SK-N-MC (cell line): ENCODE results near the gene FARSA.
"Not testable (repeated sequence)": the region's sequence is repeated elsewhere in the genome, so short reads cannot be mapped to it uniquely, and the experiment has no call there.

Source experiments
- DNase-seq: peaks from one replicate; pipeline ENCODE4 v3.0.0-alpha.2; 2011; ENCODE audit warnings: low read depth, low spot score
- H3K27ac ChIP-seq: fragments of 200-600 bp; sonication (generic); 2 replicates; pipeline ENCODE4 v1.5.1; 2016; ENCODE audit warnings: mixed run types
- H3K36me3 ChIP-seq: fragments of 200-600 bp; sonication (generic); 2 replicates; pipeline ENCODE4 v1.6.1; 2017; ENCODE audit warnings: antibody characterized with exemption, low read length, mixed read lengths; ENCODE audit not compliant: insufficient read depth
- H3K4me3 ChIP-seq: fragments of 200-600 bp; sonication (generic); 2 replicates; pipeline ENCODE4 v1.5.1; 2016
- H3K9ac ChIP-seq: fragments of 200-600 bp; sonication (generic); 2 replicates; pipeline ENCODE4 v1.8.0; 2017; ENCODE audit warnings: mixed run types, mixed read lengths; ENCODE audit not compliant: insufficient read length
- H3K9me3 ChIP-seq: fragments of 200-600 bp; sonication (generic); 2 replicates; pipeline ENCODE4 v1.6.1; 2017; ENCODE audit warnings: low read depth, mild to moderate bottlenecking, antibody characterized with exemption, low read length, moderate library complexity, mixed read lengths
- EZH2 ChIP-seq: fragments of 200-600 bp; sonication (generic); IDR thresholded peaks from one replicate; pipeline ENCODE4 v1.6.1; 2017; ENCODE audit warnings: antibody characterized with exemption
- FOXP2 ChIP-seq: optimal IDR thresholded peaks from 2 replicates; pipeline ENCODE3; 2011; ENCODE audit warnings: mild to moderate bottlenecking, moderate library complexity; ENCODE audit not compliant: insufficient read depth; ENCODE audit errors: extremely low read length, control extremely low read depth
- POLR2AphosphoS5 ChIP-seq: IDR thresholded peaks from 2 replicates; pipeline ENCODE4 v1.6.1; 2012; ENCODE audit warnings: mild to moderate bottlenecking, low read depth, low read length, borderline replicate concordance

FARSA gene

DNA sequence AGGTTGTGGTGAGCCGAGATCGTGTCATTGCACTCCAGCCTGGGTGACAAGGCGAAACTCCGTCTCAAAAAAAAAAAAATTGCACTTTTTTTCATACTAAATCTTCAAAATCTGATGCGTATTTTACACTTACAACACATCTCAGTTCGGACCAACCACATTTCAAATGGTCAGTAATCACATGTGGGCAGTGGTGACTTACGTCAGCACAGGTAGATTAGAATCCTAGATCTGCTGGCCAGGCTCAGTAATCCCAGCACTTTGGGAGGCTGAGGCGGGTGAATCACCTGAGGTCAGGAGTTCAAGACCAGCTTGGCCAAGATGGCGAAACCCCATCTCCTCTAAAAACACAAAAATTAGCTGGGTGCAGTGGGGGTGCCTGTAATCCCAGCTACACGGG, 1.6 kb upstream of the FARSA start:
- H3K4me3 ChIP-seq = no peak overlapping the region
- no peak overlapping the region for H3K9ac ChIP-seq
- TF ChIP-seq EZH2 (no peak), FOXP2 (no peak)
- H3K27ac ChIP-seq = no peak overlapping the region
- DNase-seq = no peak
- H3K36me3 ChIP-seq = peaks cover 24% of the 10 kb centered on the region
- no peaks in the 10 kb centered on the region for H3K9me3 ChIP-seq

DNA sequence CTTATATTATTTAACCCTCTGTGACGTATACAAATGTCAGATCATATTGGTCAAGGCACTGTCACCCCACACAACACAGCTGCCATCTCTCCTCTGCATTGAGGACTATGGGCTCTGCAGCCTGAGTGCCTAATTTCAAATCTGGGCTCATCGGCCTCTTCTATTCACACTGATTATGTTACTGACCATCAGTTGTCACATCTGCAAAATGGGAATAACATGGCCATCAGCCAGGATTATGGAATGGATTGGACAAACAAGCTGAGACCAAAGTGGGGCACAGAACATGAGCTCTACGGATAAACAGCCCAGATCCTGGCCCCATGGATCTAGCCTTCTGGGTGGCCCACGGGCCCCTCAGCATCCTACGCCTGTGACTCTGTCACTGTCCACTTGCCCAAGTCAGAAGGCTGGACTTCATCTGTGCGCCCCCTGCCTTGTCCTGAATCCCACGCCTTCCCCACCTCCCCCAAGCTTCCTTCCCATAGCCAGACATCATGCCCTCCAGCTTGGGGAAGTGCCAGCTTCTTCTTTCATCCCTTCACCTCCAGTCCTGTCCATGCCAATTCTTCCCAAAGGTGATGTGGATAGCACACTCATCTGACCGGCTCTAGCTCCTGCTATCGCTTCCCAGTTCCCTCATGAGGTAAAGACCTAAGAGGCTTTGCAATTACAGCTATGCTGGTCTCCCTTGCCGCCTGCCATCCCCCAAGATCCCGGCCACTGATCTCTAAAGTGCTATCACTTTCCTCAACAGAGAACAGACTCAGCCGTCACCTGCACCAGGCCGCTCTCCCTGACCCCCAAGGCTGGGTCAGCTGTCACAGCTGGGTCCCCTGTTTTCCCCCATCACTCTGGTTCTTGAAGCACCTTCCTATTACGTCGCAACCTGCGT, 872 bp downstream of the FARSA start:
- H3K27ac ChIP-seq = peak overlapping the region; percentile 53; the same call in 1 of the 2 replicates
- DNase-seq = no peak
- no peak for TF ChIP-seq EZH2
- peak overlapping the region; percentile 95 for H3K9ac ChIP-seq
- no peaks in the 10 kb centered on the region for H3K9me3 ChIP-seq
- peaks cover 35% of the 10 kb centered on the region for H3K36me3 ChIP-seq
- peak overlapping the region; percentile 100 for H3K4me3 ChIP-seq

- Histone ChIP-seq H3K27ac (no peak overlapping the region), H3K36me3 (peaks cover 48% of the 10 kb centered on the region), H3K9ac (no peak overlapping the region), H3K9me3 (no peaks in the 10 kb centered on the region), H3K4me3 (no peak overlapping the region)
- no peak for DNase-seq
- no peak for TF ChIP-seq FOXP2
- no peak for TF ChIP-seq POLR2AphosphoS5
- TF ChIP-seq EZH2 = no peak
These were observed 3.4 kb downstream of the FARSA start for GRCh38 chr19:12930002-12930645.

- no peak for TF ChIP-seq FOXP2
- no peak for TF ChIP-seq EZH2
- no peak for TF ChIP-seq POLR2AphosphoS5
- DNase-seq = no peak
- Histone ChIP-seq H3K9me3 (no peaks in the 10 kb centered on the region), H3K4me3 (no peak overlapping the region), H3K36me3 (peaks cover 60% of the 10 kb centered on the region), H3K9ac (no peak overlapping the region), H3K27ac (no peak overlapping the region)
These were observed 8.7 kb downstream of the FARSA start for GRCh38 chr19:12924621-12925310.

DNA sequence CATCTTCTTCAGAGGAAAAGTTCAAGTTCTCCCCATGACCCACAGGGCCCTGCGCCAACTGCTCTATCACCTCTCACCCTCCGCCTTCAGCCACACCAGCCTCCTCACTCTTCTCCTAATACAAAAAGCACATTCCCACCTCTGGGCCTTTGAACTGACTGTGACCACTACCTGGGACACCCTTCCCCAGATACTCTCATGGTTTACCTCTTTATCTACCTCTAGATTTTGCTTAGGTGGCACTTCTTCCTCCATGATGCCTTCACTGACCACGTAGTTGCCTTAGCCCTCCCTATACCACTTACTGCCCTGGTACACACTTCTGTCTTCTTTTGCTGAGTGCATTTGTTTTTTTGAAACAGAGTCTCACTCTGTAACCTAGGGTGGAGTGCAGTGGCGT, 10.6 kb downstream of the FARSA start:
- no peak overlapping the region for H3K9ac ChIP-seq
- no peak for TF ChIP-seq EZH2
- no peak for TF ChIP-seq POLR2AphosphoS5
- no peak for TF ChIP-seq FOXP2
- no peak overlapping the region for H3K27ac ChIP-seq
- H3K9me3 ChIP-seq = no peaks in the 10 kb centered on the region
- H3K4me3 ChIP-seq = no peak overlapping the region
- H3K36me3 ChIP-seq = peaks cover 43% of the 10 kb centered on the region
- no peak for DNase-seq

DNA sequence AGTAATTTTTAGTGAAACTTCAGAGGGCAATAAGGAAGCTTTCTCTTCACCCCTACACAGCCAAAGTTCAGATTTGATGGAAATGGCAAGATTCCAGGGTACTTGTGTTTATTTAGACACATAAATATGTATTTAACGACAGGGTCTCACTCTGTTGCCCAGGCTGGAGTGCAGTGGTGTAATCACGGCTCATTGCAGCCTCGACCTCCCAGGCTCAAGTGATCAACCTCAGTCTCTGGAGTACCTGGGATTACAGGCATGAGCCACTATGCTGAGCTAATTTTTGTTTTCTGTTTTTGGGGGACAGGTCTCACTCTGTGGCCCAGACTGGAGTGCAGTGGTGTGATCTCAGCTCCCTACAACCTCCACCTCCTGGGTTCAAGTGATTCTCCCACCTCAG, 12.5 kb downstream of the FARSA start:
- H3K36me3 ChIP-seq = peaks cover 29% of the 10 kb centered on the region
- TF ChIP-seq FOXP2 (no peak), EZH2 (no peak), POLR2AphosphoS5 (no peak)
- peak overlapping the region; percentile 80 for H3K27ac ChIP-seq
- no peak overlapping the region for H3K9ac ChIP-seq
- no peaks in the 10 kb centered on the region for H3K9me3 ChIP-seq
- H3K4me3 ChIP-seq = no peak overlapping the region
- no peak for DNase-seq

DNA sequence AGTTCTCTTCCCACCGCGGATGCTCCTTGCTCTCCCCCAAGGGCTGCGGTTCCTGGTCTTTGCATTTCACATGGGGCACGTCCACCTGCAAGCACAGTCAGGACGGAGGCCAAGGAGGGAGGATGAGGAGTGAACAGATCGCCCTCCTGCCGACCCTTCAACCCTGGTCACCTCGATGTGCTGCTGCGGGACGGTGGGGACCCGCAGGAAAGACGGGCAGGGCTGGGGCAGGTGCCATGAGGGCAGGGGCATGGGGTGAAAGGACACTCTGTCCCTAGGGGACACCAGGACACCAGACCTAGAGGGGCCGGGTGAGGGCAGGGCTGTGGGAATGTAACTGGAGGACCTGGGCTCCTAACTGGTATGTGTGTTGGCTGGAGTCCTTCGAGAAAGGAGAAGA, 15.3 kb downstream of the FARSA start:
- Histone ChIP-seq H3K9me3 (no peaks in the 10 kb centered on the region), H3K9ac (no peak overlapping the region), H3K27ac (no peak overlapping the region), H3K36me3 (peaks cover 11% of the 10 kb centered on the region), H3K4me3 (no peak overlapping the region)
- TF ChIP-seq FOXP2 = no peak
- TF ChIP-seq EZH2 = no peak
- TF ChIP-seq POLR2AphosphoS5 = no peak
- DNase-seq = no peak

GRCh38 chr19:12915860-12916259, 17.7 kb downstream of the FARSA start:
- H3K36me3 ChIP-seq, H3K4me3 ChIP-seq, H3K27ac ChIP-seq, H3K9ac ChIP-seq, H3K9me3 ChIP-seq, DNase-seq: not testable (repeated sequence)
